AG09309 (cell line): ENCODE data around the gene TANC1.

Experiments
- DNase-seq: peaks from one replicate; pipeline ENCODE4 v3.0.0-alpha.2; 2010; ENCODE audit warnings: low read depth
- H3K4me3 ChIP-seq: 2 replicates; pipeline ENCODE4 v1.5.1; 2011; ENCODE audit warnings: mild to moderate bottlenecking, low read depth, low read length, moderate library complexity; ENCODE audit not compliant: control insufficient read depth
- CTCF ChIP-seq: IDR thresholded peaks from 2 replicates; pipeline ENCODE4 v1.5.1; 2011; ENCODE audit warnings: mild to moderate bottlenecking, low read depth, low read length, inconsistent platforms; ENCODE audit not compliant: insufficient read depth, control insufficient read depth; ENCODE audit errors: missing control alignments

Gene TANC1

GRCh38 chr2:159051133-159051532 is 82.7 kb downstream of the TANC1 start:
- no peak for TF ChIP-seq CTCF
- H3K4me3 ChIP-seq: no peak overlapping the region
- DNase-seq: no peak

- peak; percentile 56 for DNase-seq
These were observed 83.2 kb downstream of the TANC1 start for GRCh38 chr2:159051661-159052060.

GRCh38 chr2:159052157-159052601 is 83.7 kb downstream of the TANC1 start:
- TF ChIP-seq CTCF: no peak
- DNase-seq: no peak
- no peak overlapping the region for H3K4me3 ChIP-seq

More at GRCh38 chr2:159051661-159052060, 83.2 kb downstream of the TANC1 start:
- no peak overlapping the region for H3K4me3 ChIP-seq
- no peak for TF ChIP-seq CTCF

GRCh38 chr2:159053161-159054031 is 85.0 kb downstream of the TANC1 start:
- no peak overlapping the region for H3K4me3 ChIP-seq
- DNase-seq: peak; percentile 89
- TF ChIP-seq CTCF: no peak

DNA sequence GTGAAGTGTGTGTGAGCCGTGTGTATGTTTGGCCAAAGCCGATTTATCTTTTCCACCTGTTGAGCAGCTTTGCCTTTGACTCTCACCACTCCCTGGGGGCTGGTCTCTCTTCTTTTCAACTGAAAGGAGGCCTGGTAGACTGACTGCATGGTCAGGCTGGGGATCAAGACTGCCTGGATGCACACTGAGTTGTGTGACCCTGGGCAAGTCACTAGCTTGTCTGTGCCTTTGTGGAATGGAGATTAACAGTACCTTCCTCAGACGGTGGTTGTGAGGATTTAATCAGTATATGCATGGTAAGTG is 85.5 kb downstream of the TANC1 start:
- DNase-seq: no peak
- H3K4me3 ChIP-seq: no peak overlapping the region
- no peak for TF ChIP-seq CTCF

- no peak for DNase-seq
- H3K4me3 ChIP-seq: no peak overlapping the region
- no peak for TF ChIP-seq CTCF
These were observed 86.5 kb downstream of the TANC1 start for GRCh38 chr2:159054985-159055384.
